Mucosa of descending colon (tissue), 3 donors: ENCODE results near the gene TASOR2. TPM values are rescaled to one million over a fixed set of nuclear protein-coding genes. Genes with fewer than 3 reads are reported as not detected.

Experiments used
- ATAC-seq: fragments of 200-7000 bp; cut with Tn5 transposase; one replicate; pipeline ENCODE4 v1.9.1; 2020; ENCODE audit warnings: mild to moderate bottlenecking, moderate library complexity
- DNase-seq, 3 donors: peaks; one replicate each; pipeline ENCODE4 v3.0.0-alpha.2; 2020
- H3K36me3 ChIP-seq: fragments of 200-600 bp; one replicate; pipeline ENCODE4 v1.8.0; 2021; ENCODE audit warnings: low read depth, mild to moderate bottlenecking
- H3K4me1 ChIP-seq: fragments of 200-600 bp; one replicate; pipeline ENCODE4 v1.8.0; 2021; ENCODE audit warnings: low read depth, mild to moderate bottlenecking
- H3K4me3 ChIP-seq: fragments of 200-600 bp; one replicate; pipeline ENCODE4 v1.8.0; 2021; ENCODE audit warnings: mild to moderate bottlenecking
- H3K9me3 ChIP-seq: fragments of 200-600 bp; one replicate; pipeline ENCODE4 v1.8.0; 2021; ENCODE audit warnings: mild to moderate bottlenecking
- CTCF ChIP-seq: fragments of 200-600 bp; IDR thresholded peaks from one replicate; pipeline ENCODE4 v1.8.0; 2022; ENCODE audit warnings: antibody characterized with exemption, mild to moderate bottlenecking
- intact Hi-C, 2 donors: fragments of 100-400 bp; cut with DNase I in 1 of 2; cut with micrococcal nuclease in 1 of 2; formaldehyde crosslinking; loops; one replicate each; pipeline versions ENCODE4 v1.11.0 to v1.11.1; 2022; cut with DNase I, micrococcal nuclease
- total RNA-seq, 3 donors: library from RNA; stranded (reverse); fragmentation: NEBNext Ultra II Directional in 2 of 3; extraction: Animal tissue kit (Norgen Biotek cat#: 25700) in 2 of 3; gene quantifications; one replicate each; pipeline versions ENCODE4 v1.2.1 to v1.2.4, GENCODE V29; 2021 to 2023
- donor health status: DM: no; HTN: no; CAD: no; lungs with moderate emphysema.
- donor health status: DM: no; HTN: no; CAD: no.
- donor health status: DM: no; HTN: yes; CAD: no.

The TASOR2 gene
- total RNA-seq, 3 donors from 2014 or later, result 46.4 to 63.2 (median 58.4) TPM

DNA sequence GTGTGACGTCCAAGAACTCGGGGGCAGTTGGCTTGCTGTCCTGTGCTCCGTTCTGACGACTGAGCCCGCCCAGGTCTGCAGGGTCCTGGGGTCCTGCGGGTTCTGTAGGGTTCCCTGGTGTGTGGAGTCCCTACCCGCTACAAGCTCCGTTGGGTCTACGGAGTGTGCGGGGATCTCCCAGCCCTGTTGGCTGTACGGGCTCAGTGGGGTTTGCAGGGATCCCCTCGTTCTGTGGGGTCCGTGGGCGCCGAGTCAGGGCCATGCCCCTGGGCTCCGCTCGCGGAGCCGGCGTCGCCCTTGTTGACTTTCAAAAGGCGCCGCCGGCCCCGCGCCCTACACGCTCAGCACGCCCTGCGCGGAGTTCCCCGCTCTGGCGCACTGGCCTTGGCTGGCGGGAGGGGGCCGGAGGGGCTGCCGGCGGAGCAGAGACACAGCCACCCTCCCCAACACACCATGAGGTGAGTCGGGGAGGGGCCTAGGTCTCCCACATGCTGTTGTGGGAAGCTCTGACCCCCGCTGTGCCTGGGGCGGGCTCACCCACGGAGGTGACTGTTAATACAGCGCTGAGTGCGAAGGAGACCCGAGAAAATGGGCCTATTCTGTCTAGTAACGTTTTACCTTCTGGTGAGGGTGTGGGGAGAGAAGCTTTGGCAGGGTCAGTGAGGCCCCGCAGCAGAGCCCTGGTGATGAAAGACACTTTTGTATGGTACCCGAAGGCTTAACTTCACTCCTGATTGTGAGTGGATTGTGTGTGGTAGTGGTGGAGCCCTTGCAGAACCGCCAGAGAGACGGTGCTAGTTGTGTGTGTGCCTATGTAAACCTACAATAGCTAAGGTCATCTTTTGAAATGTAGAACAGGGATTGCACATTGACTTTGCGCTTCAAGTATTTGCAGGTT lies 8.1 kb downstream of the TASOR2 start:
- no peak overlapping the region for H3K4me3 ChIP-seq
- intact Hi-C loops, result no loop called here
- no peaks in the 10 kb centered on the region for H3K36me3 ChIP-seq
- DNase-seq, result peak; percentile 66 to 76 (median 75)
- ATAC-seq, result peak; percentile 85
- peaks cover 26% of the 10 kb centered on the region for H3K4me1 ChIP-seq
- no peak for TF ChIP-seq CTCF
- no peaks in the 10 kb centered on the region for H3K9me3 ChIP-seq

- no peaks in the 10 kb centered on the region for H3K9me3 ChIP-seq
- no peak for DNase-seq
- H3K4me3 ChIP-seq, result no peak overlapping the region
- ATAC-seq, result no peak
- no peak for TF ChIP-seq CTCF
- no peaks in the 10 kb centered on the region for H3K36me3 ChIP-seq
- H3K4me1 ChIP-seq, result peaks cover 26% of the 10 kb centered on the region
- intact Hi-C loops, result no loop called here
Observed at GRCh38 chr10:5694573-5694972, 9.9 kb downstream of the TASOR2 start.

- ATAC-seq (peak; percentile 84), DNase-seq (peak in 1 of 3 donors; percentile 61)
- intact Hi-C loops, result no loop called here
- TF ChIP-seq CTCF, result no peak
- no peak overlapping the region for H3K4me3 ChIP-seq
- H3K36me3 ChIP-seq, result no peaks in the 10 kb centered on the region
- H3K4me1 ChIP-seq, result peaks cover 19% of the 10 kb centered on the region
- H3K9me3 ChIP-seq, result no peaks in the 10 kb centered on the region
Observed at GRCh38 chr10:5697342-5697741, 12.7 kb downstream of the TASOR2 start.

- ATAC-seq, result no peak
- Histone ChIP-seq H3K9me3 (no peaks in the 10 kb centered on the region), H3K36me3 (no peaks in the 10 kb centered on the region), H3K4me1 (peaks cover 15% of the 10 kb centered on the region), H3K4me3 (no peak overlapping the region)
- TF ChIP-seq CTCF, result no peak
- no peak for DNase-seq
- intact Hi-C loops, result no loop called here
Observed at GRCh38 chr10:5698062-5698461, 13.4 kb downstream of the TASOR2 start.

- ATAC-seq (no peak), DNase-seq (no peak)
- Histone ChIP-seq H3K36me3 (no peaks in the 10 kb centered on the region), H3K4me3 (no peak overlapping the region), H3K4me1 (peaks cover 7% of the 10 kb centered on the region), H3K9me3 (no peaks in the 10 kb centered on the region)
- intact Hi-C loops, result no loop called here
- TF ChIP-seq CTCF, result no peak
Observed at GRCh38 chr10:5708356-5708755, 23.7 kb downstream of the TASOR2 start.
